Activated naive CD4-positive, alpha-beta T cell treated with anti-CD3 and anti-CD28 coated beads for 36 hours (primary cell): ENCODE data around the gene SUPT20H. TPM values are rescaled to one million over a fixed set of nuclear protein-coding genes. Genes with fewer than 3 reads are reported as not detected.

ENCODE experiments used
- CTCF ChIA-PET: fragments of 350-600 bp; sonication (Branson Sonifier 250); formaldehyde crosslinking; loops from one replicate; lab custom pipeline; 2021; ENCODE audit warnings: antibody characterized with exemption; lab: Charles Lee
- DNase-seq: peaks from one replicate; pipeline ENCODE4 v3.0.0-alpha.2; 2020
- H3K27ac Mint-ChIP-seq: one replicate; pipeline ENCODE4 v1.8.0; 2021; ENCODE audit warnings: mild to moderate bottlenecking, mixed read lengths
- H3K27me3 Mint-ChIP-seq: one replicate; pipeline ENCODE4 v1.8.0; 2021; ENCODE audit warnings: low read depth, mixed read lengths
- H3K36me3 Mint-ChIP-seq: one replicate; pipeline ENCODE4 v1.8.0; 2021; ENCODE audit warnings: low read depth, mixed read lengths
- H3K4me1 Mint-ChIP-seq: one replicate; pipeline ENCODE4 v1.8.0; 2021; ENCODE audit warnings: low read depth, mixed read lengths
- H3K4me3 Mint-ChIP-seq: one replicate; pipeline ENCODE4 v1.8.0; 2021; ENCODE audit warnings: mild to moderate bottlenecking, moderate library complexity, mixed read lengths
- H3K9me3 Mint-ChIP-seq: one replicate; pipeline ENCODE4 v1.8.0; 2021; ENCODE audit warnings: mixed read lengths
- intact Hi-C: fragments of 100-400 bp; cut with micrococcal nuclease; formaldehyde crosslinking; loops from one replicate; pipeline ENCODE4 v1.15.1; 2023
- total RNA-seq, 2 experiments: library from RNA; stranded (reverse); gene quantifications; one replicate each; pipeline ENCODE4 v1.2.3, GENCODE V29; 2021

The SUPT20H gene
- total RNA-seq, 2 experiments from 2014 or later: 51.0 to 57.7 TPM

DNA sequence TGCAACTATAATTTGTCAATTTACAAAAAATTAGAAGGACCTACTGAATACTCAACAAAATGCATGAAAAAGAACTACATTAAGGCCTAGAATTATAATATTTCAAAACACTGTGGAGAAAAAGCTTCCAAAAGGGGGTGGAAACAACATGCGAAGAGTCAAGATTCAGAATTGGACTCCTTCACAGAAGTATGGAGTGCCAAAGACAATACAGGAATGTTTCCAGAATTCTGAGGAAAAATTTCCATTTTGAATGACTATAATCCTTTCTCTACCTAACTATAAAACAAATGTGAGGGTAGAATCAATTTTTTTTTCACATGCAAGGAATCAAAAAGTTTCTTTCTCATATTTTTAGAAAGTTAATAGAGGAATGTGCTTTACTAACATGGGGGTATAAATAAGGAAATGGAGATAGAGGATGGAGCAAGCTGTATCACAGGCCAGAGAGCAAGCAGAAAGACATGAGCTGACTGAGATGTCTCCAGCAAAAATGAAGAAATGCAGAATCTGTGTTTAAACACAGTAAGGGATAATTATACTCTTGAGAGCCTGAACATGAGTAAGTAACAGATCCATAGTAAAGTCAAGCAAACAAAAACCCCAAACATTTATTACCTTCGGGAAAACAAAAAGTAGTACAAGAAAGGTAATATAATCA lies 99.9 kb downstream of the SUPT20H start:
- intact Hi-C loops: no loop called here

More for the DNA sequence above, 99.9 kb downstream of the SUPT20H start:
- Mint-ChIP-seq H3K4me1 (no peaks in the 10 kb centered on the region), H3K27ac (no peak overlapping the region), H3K36me3 (peaks cover 49% of the 10 kb centered on the region), H3K27me3 (no peaks in the 10 kb centered on the region), H3K4me3 (no peak overlapping the region), H3K9me3 (no peaks in the 10 kb centered on the region)
- CTCF ChIA-PET: interaction anchor here (0.7 kb wide), 1 partner anchor 15 kb away, joined by 3 read pairs; no protein-coding TSS in a partner anchor
- DNase-seq: no peak

Other genes starting within 250 kb of the SUPT20H start
- gene RFXAP, start 240.5 kb downstream of the SUPT20H start, total RNA-seq: 10 to 100 TPM in 1 of 2 experiments, 1 to 10 TPM in 1; 9.2 to 12.2 TPM
- gene SMAD9, start 139.4 kb downstream of the SUPT20H start, total RNA-seq: under 1 TPM in 1 of 2 experiments, not detected in 1; 0.05 TPM
- gene ALG5, start 60.3 kb downstream of the SUPT20H start, total RNA-seq: 10 to 100 TPM; 17.5 to 20.8 TPM
- gene EXOSC8, start 58.9 kb downstream of the SUPT20H start, total RNA-seq: 100 to 1,000 TPM; 171 to 184 TPM
- not detected for gene CSNK1A1L, start 46.0 kb upstream of the SUPT20H start, total RNA-seq